Astrocyte (in vitro differentiated cells and primary cell): ENCODE results near the gene LAMB2.

Experiments
- CTCF ChIP-seq: IDR thresholded peaks from 2 replicates; pipeline ENCODE4 v1.5.1; 2011; ENCODE audit warnings: low read depth, mild to moderate bottlenecking, inconsistent platforms, low read length, moderate library complexity; ENCODE audit not compliant: insufficient read depth
- EZH2 ChIP-seq: IDR thresholded peaks from 2 replicates; pipeline ENCODE4 v1.6.1; 2012; ENCODE audit warnings: mild to moderate bottlenecking, low read length, inconsistent platforms; ENCODE audit not compliant: insufficient read depth

GRCh38 chr3:49124991-49125670 lies 7.7 kb downstream of the LAMB2 start:
- TF ChIP-seq CTCF (no peak), EZH2 (no peak)
